ENCODE measurements around the gene SLC38A3. TPM values are rescaled to one million over a fixed set of nuclear protein-coding genes. Genes with fewer than 3 reads are reported as not detected.

Gene SLC38A3
- total and polyA plus RNA-seq, 2 of the 8 experiments (the other 6 are each of a cell fraction or from before 2014, with no cell fraction given), result 1.2 to 3.7 TPM

DNA sequence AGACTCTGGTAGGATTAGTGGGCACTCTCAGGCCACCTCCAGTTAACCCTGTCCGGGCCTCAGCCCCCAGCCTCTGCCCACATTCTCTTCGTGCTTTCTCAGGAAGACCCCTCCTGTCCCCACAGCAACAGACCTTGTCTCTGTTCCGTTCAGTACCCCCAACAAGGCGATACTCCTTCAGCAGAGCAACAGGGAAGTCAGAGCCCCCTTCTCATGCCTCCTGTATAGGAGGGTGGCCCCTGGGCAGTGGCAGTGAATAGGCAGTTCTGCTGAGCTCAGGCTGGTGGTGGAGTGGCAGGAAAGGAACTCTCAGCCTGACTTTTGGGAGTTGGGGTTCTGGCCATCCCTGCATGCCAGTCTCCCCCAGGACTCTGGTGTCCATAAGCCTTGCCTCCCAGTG lies 64.4 kb downstream of the SLC38A3 start:
- DNase-seq (ENCODE audit: low read depth in 1 of 2, low spot score in 2 of 2), result no peak
- 80% methylated on average over 4 of the region's 4 CpGs; no CpG with 5 or more reads in 1 of the 2 experiments for WGBS, 2 experiments (ENCODE audit: extremely low coverage in 1 of 2, insufficient coverage in 1 of 2, insufficient read length in 1 of 2, insufficient replicate concordance in 2 of 2, low coverage in 1 of 2, low lambda C conversion rate in 2 of 2, missing lambda C conversion rate in 1 of 2)
- Histone ChIP-seq H2BK15ac (ENCODE audit: low read length) (peak overlapping the region; percentile 99), H3K4me1 (replicated peaks in 1 of 4; ENCODE audit: control insufficient read depth in 3 of 4, insufficient read depth in 4 of 4, low read length in 3 of 4) (peaks cover 0 to 44% (median 32%) of the 10 kb centered on the region in 4 experiments; a peak in 6 of 7 replicates), H4K20me1 (replicated peaks in 1 of 2; ENCODE audit: control insufficient read depth in 1 of 2, insufficient read depth in 2 of 2, low read length in 2 of 2) (peaks cover 0 to 1% of the 10 kb centered on the region in 2 experiments), H4K8ac (ENCODE audit: extremely low read depth, insufficient read depth, low read length) (no peak overlapping the region; the same call in 1 of the 2 replicates), H3K56ac (replicated peaks; ENCODE audit: insufficient read length, low read depth, low read length) (no peak overlapping the region), H3K4me3 (ENCODE audit: extremely low read depth in 1 of 4, insufficient read depth in 2 of 4, low read depth in 3 of 4, low read length in 4 of 4) (no peak overlapping the region), H2BK12ac (ENCODE audit: low read depth, low read length) (peak overlapping the region; percentile 80; the same call in 1 of the 2 replicates), H3K27ac (ENCODE audit: low read depth, low read length) (no peak overlapping the region), H3K23ac (ENCODE audit: insufficient read length) (no peak overlapping the region), H4K5ac (ENCODE audit: insufficient read length, low read depth, low read length) (no peak overlapping the region), H2BK20ac (ENCODE audit: low read length) (peak overlapping the region; percentile 72; the same call in 1 of the 2 replicates), H3K14ac (ENCODE audit: insufficient read length) (no peak overlapping the region), H2AFZ (ENCODE audit: low read length) (no peak overlapping the region), H3K18ac (ENCODE audit: extremely low read depth, low read length) (peak overlapping the region; percentile 60), H3K4ac (replicated peaks; ENCODE audit: insufficient read length, low read depth, low read length) (no peak overlapping the region), H3K79me2 (ENCODE audit: control insufficient read depth in 1 of 2, insufficient read depth in 2 of 2, low read length in 2 of 2) (no peaks in the 10 kb centered on the region), H3K4me2 (ENCODE audit: insufficient read depth in 1 of 2, low read depth in 2 of 2, low read length in 2 of 2) (peak overlapping the region in 1 of 2 experiments; percentile 28; a peak in 1 of 4 replicates), H3K23me2 (ENCODE audit: low read depth, low read length) (peaks cover 2% of the 10 kb centered on the region; the same call in 1 of the 2 replicates), H3K79me1 (ENCODE audit: low read depth, low read length) (no peaks in the 10 kb centered on the region), H2BK5ac (ENCODE audit: low read depth, low read length) (0 out of 2 replicates have a peak overlapping the region, but pooled peaks have one; percentile 39), H3K36me3 (ENCODE audit: control insufficient read depth in 2 of 4, insufficient read depth in 4 of 4, low read length in 3 of 4) (no peaks in the 10 kb centered on the region), H2AK5ac (ENCODE audit: low read depth, low read length) (peak overlapping the region; percentile 2), H2BK120ac (replicated peaks; ENCODE audit: low read depth, low read length) (no peak overlapping the region), H4K91ac (replicated peaks; ENCODE audit: insufficient read length, low read length) (peak overlapping the region; percentile 68), H3K27me3 (replicated peaks in 1 of 4; ENCODE audit: control insufficient read depth in 3 of 4, extremely low read depth in 1 of 4, insufficient read depth in 3 of 4, low read length in 3 of 4) (peaks cover 10 to 20% (median 15%) of the 10 kb centered on the region in 4 experiments), H3K9ac (replicated peaks in 1 of 4; ENCODE audit: extremely low read depth in 1 of 4, low read depth in 3 of 4, low read length in 3 of 4) (no peak overlapping the region), H3K9me3 (ENCODE audit: insufficient read depth in 2 of 2, low read depth in 1 of 2, low read length in 1 of 2) (no peaks in the 10 kb centered on the region)
- ChIA-PET POLR2A (ENCODE audit: partially characterized antibody) (interaction anchor here (1.0 to 4.4 kb wide), 2 partner anchors 10 to 30 kb away, joined by 3 to 35 read pairs; partner anchors contain the start of genes HYAL3 and NAA80), CTCF (ENCODE audit: partially characterized antibody) (interaction anchor here (1.5 to 53.5 kb wide), 5 partner anchors 12 to 75 kb away, joined by 4 to 2149 read pairs (median 58); partner anchors contain the start of genes GNAI2, IFRD2 and SLC38A3)
- no peak for FAIRE-seq
- no peak for TF ChIP-seq KDM5A (IDR thresholded peaks at IDR 0.05; ENCODE audit: low read length)
- TF ChIP-seq GABPA (IDR thresholded peaks at IDR 0.05; ENCODE audit: borderline replicate concordance, insufficient read depth, low read length), result no peak
- TF ChIP-seq SUZ12 (IDR thresholded peaks at IDR 0.05; ENCODE audit: low read length), result no peak
- TF ChIP-seq CHD1 (IDR thresholded peaks at IDR 0.05; ENCODE audit: low read depth, low read length), result no peak
- TF ChIP-seq HDAC6 (IDR thresholded peaks at IDR 0.05; ENCODE audit: low read depth, low read length), result no peak
- TF ChIP-seq FOSL1 (IDR thresholded peaks at IDR 0.05; ENCODE audit: insufficient read depth, low read depth, low read length), result no peak
- TF ChIP-seq POU5F1 (IDR thresholded peaks at IDR 0.05; ENCODE audit: low read depth, low read length), result no peak
- TF ChIP-seq RBBP5 (IDR thresholded peaks at IDR 0.05; ENCODE audit: borderline replicate concordance, low read depth, low read length), result no peak
- no peak for TF ChIP-seq SRF (IDR thresholded peaks at IDR 0.05; ENCODE audit: low read depth, low read length)
- TF ChIP-seq ZNF274 (IDR thresholded peaks at IDR 0.05; ENCODE audit: borderline replicate concordance, extremely low read depth, low read length), result no peak
- no peak for TF ChIP-seq CTBP2 (IDR thresholded peaks at IDR 0.05; ENCODE audit: borderline replicate concordance, insufficient read depth, insufficient read length, low read length)
- TF ChIP-seq, protein P1, sequence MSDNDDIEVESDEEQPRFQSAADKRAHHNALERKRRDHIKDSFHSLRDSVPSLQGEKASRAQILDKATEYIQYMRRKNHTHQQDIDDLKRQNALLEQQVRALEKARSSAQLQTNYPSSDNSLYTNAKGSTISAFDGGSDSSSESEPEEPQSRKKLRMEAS (IDR thresholded peaks at IDR 0.05), result no peak
- TF ChIP-seq CBX8 (IDR thresholded peaks at IDR 0.05; ENCODE audit: borderline replicate concordance, low read depth, low read length), result no peak

Measured in H1 (cell line).